Measurements from ENCODE around the gene NOC4L. TPM values are rescaled to one million over a fixed set of nuclear protein-coding genes. Genes with fewer than 3 reads are reported as not detected.

The NOC4L gene
- total and polyA plus RNA-seq, 2 of the 4 experiments (the other 2 are of a cell fraction): 5.2 to 13.4 TPM

- no peak overlapping the region for H3K4me3 ChIP-seq (ENCODE audit: insufficient read depth, low read depth, low read length)
- H3K4ac ChIP-seq (ENCODE audit: low read depth, low read length): no peak overlapping the region
- ChIA-PET CTCF (interaction anchor here (1.3 kb wide), 1 partner anchor 10 kb away, joined by 5 read pairs; no protein-coding TSS in a partner anchor), POLR2A (ENCODE audit: unreplicated experiment) (no interaction called here)
- no peak overlapping the region for H3K23ac ChIP-seq (ENCODE audit: low read depth, low read length)
- no peak overlapping the region for H4K8ac ChIP-seq (ENCODE audit: low read depth in 2 of 2, low read length in 2 of 2)
- intact Hi-C loops (cut with micrococcal nuclease): loop anchor here (5.0 kb wide), 1 partner anchor 464 kb away; the partner anchor contains the start of gene P2RX2
- H3K36me3 ChIP-seq (ENCODE audit: control insufficient read depth, insufficient read depth, low read length): peaks cover 21% of the 10 kb centered on the region
- no peak overlapping the region for H3K14ac ChIP-seq (replicated peaks; ENCODE audit: low read depth, low read length)
- H3K79me1 ChIP-seq (ENCODE audit: low read depth in 1 of 2, low read length in 2 of 2): peaks cover 0 to 3% of the 10 kb centered on the region in 2 experiments; a peak in 1 of 4 replicates
- no peak overlapping the region for H3K56ac ChIP-seq (ENCODE audit: extremely low read depth, insufficient read depth, low read length)
- no peak overlapping the region for H2AK9ac ChIP-seq (replicated peaks; ENCODE audit: low read depth, low read length, poor library complexity)
- ATAC-seq (ENCODE audit: low read depth): no peak
- no peak overlapping the region for H3K9ac ChIP-seq (ENCODE audit: low read depth, low read length)
- no peak overlapping the region for H3K4me2 ChIP-seq (ENCODE audit: low read depth, low read length)
- H2BK20ac ChIP-seq (ENCODE audit: low read depth, low read length): no peak overlapping the region
- no peak overlapping the region for H2BK5ac ChIP-seq (ENCODE audit: low read depth, low read length, poor library complexity, severe bottlenecking)
- H3K27ac ChIP-seq (ENCODE audit: insufficient read depth, low read length): no peak overlapping the region
- in situ Hi-C loops (cut with MboI; ENCODE audit: low sequenced_read_pairs): loop anchor here (5.0 kb wide), 1 partner anchor 264 kb away; no protein-coding TSS in a partner anchor
- no peak overlapping the region for H3K18ac ChIP-seq (ENCODE audit: low read depth, low read length)
- H3K9me3 ChIP-seq (ENCODE audit: control insufficient read depth, insufficient read depth, low read length): no peaks in the 10 kb centered on the region
- 100% methylated on average over 2 of the region's 20 CpGs; no CpG with 5 or more reads in 1 of the 2 experiments for WGBS, 2 experiments (ENCODE audit: extremely low coverage in 2 of 2, insufficient read length in 1 of 2)
- no peak overlapping the region for H4K91ac ChIP-seq (ENCODE audit: insufficient read depth, low read depth, low read length)
- no peak for DNase-seq
- H2AFZ ChIP-seq (replicated peaks; ENCODE audit: low read length, poor library complexity): no peak overlapping the region
- no peak overlapping the region for H2BK120ac ChIP-seq (ENCODE audit: low read depth, low read length)
- peaks cover 15% of the 10 kb centered on the region; the same call in 1 of the 2 replicates for H3K9me1 ChIP-seq (ENCODE audit: insufficient read depth, low read length)
- dilution Hi-C loops (cut with HindIII; ENCODE audit: low sequenced_read_pairs, unreplicated experiment): no loop called here
- H4K20me1 ChIP-seq (ENCODE audit: insufficient read depth, low read length): peaks cover 18% of the 10 kb centered on the region
- no peak overlapping the region for H4K5ac ChIP-seq (ENCODE audit: low read depth, low read length)
- TF ChIP-seq USF2 (IDR thresholded peaks at IDR 0.05; ENCODE audit: low read depth, low read length) (no peak), CEBPB (IDR thresholded peaks at IDR 0.05; ENCODE audit: low read depth, low read length) (no peak), SMC3 (IDR thresholded peaks at IDR 0.05; ENCODE audit: low read depth, low read length) (no peak), RFX5 (IDR thresholded peaks at IDR 0.05; ENCODE audit: low read depth, low read length) (no peak), RAD21 (IDR thresholded peaks at IDR 0.05; ENCODE audit: low read length) (no peak), POLR2A (IDR thresholded peaks at IDR 0.05; ENCODE audit: low read depth, low read length) (no peak), MAZ (IDR thresholded peaks at IDR 0.05; ENCODE audit: borderline replicate concordance, low read depth, low read length) (no peak), MAFK (IDR thresholded peaks at IDR 0.05; ENCODE audit: low read depth, low read length) (no peak), CHD1 (IDR thresholded peaks at IDR 0.05; ENCODE audit: low read depth, low read length) (no peak), MXI1 (IDR thresholded peaks at IDR 0.05; ENCODE audit: borderline replicate concordance, low read depth, low read length) (no peak), NFE2L2 (IDR thresholded peaks at IDR 0.05; ENCODE audit: low read depth, low read length) (no peak), FOS (IDR thresholded peaks at IDR 0.05; ENCODE audit: low read depth, low read length) (no peak)
- TF ChIP-seq, protein P1, sequence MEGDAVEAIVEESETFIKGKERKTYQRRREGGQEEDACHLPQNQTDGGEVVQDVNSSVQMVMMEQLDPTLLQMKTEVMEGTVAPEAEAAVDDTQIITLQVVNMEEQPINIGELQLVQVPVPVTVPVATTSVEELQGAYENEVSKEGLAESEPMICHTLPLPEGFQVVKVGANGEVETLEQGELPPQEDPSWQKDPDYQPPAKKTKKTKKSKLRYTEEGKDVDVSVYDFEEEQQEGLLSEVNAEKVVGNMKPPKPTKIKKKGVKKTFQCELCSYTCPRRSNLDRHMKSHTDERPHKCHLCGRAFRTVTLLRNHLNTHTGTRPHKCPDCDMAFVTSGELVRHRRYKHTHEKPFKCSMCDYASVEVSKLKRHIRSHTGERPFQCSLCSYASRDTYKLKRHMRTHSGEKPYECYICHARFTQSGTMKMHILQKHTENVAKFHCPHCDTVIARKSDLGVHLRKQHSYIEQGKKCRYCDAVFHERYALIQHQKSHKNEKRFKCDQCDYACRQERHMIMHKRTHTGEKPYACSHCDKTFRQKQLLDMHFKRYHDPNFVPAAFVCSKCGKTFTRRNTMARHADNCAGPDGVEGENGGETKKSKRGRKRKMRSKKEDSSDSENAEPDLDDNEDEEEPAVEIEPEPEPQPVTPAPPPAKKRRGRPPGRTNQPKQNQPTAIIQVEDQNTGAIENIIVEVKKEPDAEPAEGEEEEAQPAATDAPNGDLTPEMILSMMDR (conservative IDR thresholded peaks at IDR 0.05; ENCODE audit: low read depth, low read length): no peak
- no peak overlapping the region for H2BK15ac ChIP-seq (ENCODE audit: low read depth, low read length)
- no peak overlapping the region for H2AK5ac ChIP-seq (ENCODE audit: low read depth, low read length)
- H3K27me3 ChIP-seq (ENCODE audit: control insufficient read depth, insufficient read depth, low read length): no peaks in the 10 kb centered on the region
- no TSS peak for BruUV-seq (replicated peaks)
- no peaks in the 10 kb centered on the region for H3K4me1 ChIP-seq (ENCODE audit: control insufficient read depth, insufficient read depth, low read length)
Measured at GRCh38 chr12:132152953-132153352, 8.7 kb downstream of the NOC4L start.
